ENCODE data around the gene CNTN5.

CNTN5 gene

DNA sequence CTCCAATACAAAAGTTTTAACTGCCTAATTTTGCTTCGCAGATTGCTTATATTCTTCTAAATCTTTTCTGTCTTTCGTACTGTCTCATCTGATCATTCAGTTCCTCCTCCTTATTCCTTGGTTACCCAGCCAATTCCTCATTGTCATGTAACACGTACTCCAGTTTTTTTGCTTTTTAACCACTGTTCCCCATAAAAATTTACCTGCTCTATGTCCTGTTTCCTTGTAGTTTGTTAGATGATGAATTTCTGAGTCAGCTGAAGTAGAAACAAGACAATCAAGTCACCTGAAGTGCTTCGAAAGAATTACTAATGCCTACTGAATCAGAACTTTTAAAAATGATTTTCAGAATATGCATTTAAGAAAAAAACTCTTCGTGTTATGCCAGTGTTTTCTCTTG lies 150.6 kb downstream of the CNTN5 start:
- no peak for DNase-seq

DNA sequence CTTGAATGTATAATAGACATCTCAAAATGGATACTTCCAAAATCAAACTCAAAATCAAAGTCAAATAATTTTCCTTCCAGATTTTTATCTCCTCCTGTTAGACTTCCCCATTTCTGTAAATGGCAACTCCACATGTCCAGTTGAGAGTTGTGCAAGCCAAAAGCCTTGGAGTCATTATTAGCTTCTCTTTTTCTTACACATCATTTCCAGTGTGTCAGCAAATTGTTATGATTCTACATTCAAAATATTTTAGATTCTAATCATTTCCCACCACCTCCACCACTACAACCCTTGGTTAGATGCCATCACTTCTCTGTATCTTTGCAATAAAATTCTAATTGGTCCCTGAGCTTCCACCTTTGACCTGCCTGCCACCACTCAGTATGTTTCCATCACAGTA lies 155.7 kb downstream of the CNTN5 start:
- DNase-seq = no peak

DNA sequence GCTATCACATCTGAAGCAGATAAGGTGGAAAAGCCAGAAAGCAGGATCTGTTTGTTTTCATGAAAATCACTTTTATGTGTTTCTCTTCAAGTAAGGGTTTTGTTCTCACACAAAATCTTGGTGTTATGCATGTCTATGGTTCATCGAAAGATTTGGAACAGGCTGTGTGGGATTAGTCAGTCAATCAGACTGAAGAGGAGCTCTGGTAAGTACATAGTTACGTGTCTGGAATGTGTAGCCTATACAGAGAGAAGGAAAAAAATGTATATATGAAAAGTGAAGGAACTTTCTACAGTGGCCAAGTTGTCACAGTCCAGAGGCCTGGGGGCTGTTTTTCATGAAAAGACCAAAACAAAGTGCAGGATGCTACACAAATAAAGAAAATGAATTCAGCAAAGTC lies 156.7 kb downstream of the CNTN5 start:
- no peak for DNase-seq

DNA sequence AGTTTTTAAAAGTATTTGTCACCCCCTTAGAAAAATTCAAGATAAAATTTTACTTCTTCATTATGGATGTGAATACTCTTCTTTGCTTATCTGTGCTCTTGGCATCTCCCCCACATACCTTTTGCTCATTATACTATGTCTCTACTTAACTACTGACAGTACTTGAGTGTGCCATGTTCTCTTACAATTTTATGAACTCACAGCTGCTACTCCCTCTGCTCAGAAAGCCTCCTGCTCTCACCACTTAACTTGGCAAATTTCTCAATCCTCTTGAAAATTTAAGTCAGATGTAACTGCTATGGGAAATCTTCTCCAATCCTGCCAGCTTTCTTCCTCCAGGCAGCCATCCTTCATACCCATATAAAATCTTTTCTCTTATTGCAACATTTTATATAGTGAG lies 163.4 kb downstream of the CNTN5 start:
- no peak for DNase-seq

DNA sequence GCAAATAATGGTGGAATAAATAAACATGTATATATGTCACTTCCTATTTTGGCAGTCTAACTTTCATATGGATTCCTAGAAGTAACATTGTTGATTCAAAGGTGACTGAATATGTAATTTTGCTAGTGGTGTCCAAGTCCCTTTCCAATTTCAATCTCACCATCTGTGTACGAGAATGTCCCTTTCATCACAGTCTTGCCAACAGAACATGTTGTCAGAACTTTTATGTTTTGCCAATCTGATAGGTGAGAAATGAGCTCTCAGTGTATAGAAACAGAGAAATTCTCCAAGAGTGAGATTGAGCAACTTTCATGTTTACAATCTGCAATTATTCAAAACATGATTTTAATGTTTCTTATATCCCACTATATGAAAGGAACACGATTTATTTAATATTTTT lies 167.5 kb downstream of the CNTN5 start:
- no peak for DNase-seq

DNA sequence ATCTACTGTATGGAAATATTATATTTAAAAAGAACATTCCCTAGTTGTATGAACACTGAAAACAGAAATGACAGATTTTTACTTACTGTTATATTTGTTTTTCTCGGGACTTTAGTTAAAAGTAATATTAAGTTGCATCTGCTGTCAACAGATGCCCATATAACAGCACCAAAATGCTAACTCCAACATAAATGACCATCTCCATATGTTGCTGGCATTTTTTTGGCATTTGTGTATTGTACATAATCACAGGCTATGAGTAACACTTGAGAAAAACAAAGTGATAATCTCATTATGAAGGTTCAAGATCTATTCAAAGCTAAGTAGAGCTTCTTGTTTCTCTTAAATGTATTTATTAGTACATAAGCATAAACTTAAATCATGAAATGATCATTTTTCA lies 172.0 kb downstream of the CNTN5 start:
- no peak for DNase-seq

DNA sequence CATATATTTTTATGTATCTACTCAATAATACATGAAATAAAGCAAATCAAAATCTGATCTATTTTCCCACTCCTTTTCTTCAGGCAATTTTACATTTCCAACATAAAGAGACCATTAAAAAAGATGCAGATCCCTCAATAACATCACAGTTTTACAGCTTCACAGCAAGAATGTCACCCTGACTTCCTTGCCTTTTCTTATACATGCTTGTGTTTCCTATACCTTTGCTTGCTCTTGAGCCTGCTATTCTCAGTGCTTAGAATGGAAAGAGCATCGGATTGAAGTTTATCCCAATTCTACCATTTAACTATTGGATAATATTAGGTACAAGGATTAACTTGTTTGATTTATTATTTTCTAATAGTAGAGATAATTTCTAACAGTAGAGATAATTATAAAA lies 176.7 kb downstream of the CNTN5 start:
- no peak for DNase-seq

DNA sequence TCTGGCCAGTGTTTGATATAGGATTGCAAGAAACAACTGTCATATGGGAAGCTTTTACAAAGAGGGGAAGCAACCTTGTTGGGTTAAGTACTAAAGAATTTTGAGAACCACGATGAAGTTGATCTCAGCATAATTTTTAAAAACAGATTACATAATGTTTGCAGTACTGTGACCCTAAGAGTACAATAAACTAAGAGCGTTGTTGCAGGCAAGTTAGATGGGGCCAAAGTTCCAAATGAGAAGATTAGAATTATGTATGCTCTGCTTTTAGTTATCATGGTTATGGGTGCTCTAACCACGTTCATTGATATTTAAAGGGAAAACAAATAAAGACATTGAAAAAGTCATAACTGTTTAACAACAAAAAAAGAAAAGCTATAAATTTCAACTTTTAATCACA lies 177.5 kb downstream of the CNTN5 start:
- DNase-seq = no peak

DNA sequence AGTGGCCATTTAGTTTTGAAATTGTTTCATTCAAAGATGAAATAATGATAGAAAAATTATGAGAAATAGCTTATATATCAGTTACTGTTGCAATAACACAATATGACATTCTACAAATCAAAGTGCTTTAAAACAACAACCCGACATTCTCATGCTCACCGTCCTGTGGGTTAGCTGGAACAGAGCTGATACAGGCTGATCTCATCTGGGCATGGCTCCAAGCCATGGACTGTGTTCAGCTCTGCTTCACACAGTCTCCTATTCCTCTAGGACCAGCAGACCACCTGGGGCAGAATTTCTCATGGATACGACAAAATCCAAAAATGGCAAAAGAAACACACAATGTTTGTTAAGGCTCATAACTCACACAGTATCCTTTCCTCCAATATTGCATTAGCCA lies 178.6 kb downstream of the CNTN5 start:
- no peak for DNase-seq

DNA sequence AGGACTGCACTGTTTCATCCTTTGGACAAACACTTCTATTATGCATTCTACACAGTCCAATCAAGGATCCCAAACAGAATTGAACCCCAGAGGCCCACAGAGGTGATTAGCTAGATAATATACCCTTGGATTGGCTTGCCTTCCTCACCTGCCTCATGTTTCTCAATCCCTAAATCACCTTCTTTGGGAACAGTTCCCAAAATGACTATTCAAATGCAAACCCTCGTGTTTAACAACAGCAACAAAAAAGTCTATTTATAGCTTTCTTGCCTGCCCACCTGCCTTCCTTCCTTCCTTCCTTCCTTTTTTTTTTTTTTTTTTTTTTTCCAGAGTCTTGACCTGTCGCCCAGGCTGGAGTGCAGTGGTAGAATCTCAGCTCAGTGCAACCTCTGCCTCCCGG lies 180.0 kb downstream of the CNTN5 start:
- no peak for DNase-seq

DNA sequence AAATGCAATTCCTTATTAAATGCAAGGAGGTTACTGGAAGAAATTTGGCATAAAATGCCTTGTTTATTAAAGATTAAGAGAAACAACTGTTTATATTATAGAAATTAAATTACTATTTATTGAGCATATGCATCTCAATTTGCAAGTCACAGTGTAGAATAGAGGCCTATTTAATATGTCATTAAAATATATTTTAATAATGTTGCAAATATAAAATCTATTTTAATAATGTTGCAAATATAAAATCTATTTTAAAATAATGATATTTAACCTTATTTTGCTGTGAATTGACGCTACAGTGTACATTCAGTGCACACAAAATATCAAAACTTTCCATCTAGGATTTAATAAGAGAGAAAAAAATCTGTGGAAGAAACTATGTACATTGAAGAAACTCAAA lies 188.1 kb downstream of the CNTN5 start:
- DNase-seq = no peak

DNA sequence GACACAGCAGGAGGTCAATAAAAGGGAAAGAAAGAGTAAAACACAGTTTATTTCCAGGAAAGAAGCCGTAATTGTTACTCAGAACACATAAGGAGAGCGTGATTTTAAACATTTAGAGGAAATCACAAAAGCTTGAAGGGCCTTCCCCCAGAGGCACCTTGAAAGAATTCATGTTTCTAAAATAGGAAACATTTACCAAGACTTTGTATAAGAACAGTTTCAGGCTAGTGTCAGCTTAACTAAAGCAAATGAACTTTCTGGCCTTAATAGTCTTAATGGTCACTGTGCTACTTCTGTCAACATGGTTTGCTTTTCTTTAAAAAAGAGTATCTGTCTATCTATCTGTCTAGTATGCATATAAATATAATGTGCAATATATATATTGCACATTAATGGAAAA lies 208.8 kb downstream of the CNTN5 start:
- DNase-seq = no peak

DNA sequence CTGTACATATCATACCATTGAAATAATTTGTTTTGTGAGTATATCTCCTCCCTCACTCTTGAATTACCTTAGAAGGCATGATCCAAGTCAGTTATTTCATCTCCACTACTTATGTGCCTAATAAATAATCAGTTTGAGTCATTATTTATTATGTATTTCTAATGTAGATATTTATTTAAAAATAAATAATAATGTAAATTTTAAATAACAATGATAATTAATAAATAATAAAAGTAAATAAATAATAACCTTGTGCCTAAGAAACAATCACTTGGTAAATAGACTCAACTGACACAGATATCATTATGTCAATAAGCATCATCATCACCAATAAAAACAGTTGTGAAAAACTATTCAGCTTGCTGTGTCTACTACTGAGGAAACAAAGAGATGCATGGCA lies 213.8 kb downstream of the CNTN5 start:
- DNase-seq = no peak

DNA sequence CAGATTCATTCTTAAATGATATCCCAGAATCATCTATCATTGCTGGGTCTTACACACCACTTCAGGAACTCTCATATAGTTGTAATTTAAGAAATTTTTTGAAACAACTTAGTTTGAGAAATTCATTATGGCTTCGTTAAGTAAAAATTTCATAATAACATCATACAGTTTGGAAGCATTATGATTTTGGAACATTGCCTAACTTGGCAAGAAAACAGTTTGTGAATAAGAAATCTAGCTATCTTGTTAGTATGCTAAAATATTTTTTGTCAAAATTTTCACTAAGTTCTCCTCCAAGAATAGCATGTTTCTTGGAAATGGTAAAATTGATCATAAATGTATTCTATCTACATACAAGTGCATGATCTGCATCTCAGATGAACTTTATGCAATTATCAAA lies 217.7 kb downstream of the CNTN5 start:
- DNase-seq = no peak

DNA sequence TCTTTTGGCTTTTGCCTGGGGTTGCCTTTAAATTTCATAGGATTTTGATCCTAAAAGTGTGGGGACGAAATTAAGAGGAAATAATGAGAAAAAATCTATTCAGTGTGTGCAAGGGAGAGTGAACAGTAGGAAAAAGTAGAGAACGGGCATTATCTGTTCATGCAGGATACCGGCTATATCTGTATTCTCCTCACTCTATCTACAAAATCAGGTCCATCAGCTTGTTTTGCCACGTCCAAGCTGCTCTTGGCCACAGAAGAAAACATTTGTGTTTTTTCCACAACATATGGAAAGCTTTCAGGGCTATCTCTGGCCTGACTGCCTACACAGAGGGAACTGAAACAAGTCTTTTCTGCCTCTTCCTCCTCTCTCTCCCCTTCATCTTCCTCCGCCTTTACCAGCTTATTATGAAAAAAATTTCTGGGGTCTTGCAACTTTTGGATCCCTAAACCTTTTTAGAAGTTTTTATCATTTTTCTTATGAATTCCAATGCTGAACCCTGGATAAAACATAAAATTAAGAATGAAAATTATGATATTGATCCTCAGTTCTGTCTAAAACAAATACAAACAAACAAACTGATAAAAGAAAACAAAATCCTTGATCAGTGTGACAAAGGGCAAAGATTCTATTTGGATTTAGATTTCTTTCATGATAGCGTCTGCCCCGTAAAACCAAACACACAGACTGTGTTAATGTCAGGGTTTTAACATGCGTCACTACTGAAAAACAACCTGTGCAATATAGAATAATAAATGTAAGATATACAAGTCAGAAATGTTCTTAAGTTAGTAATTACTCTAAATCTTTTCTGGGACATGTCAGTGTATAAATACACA lies 219.7 kb downstream of the CNTN5 start:
- no peak for DNase-seq

DNA sequence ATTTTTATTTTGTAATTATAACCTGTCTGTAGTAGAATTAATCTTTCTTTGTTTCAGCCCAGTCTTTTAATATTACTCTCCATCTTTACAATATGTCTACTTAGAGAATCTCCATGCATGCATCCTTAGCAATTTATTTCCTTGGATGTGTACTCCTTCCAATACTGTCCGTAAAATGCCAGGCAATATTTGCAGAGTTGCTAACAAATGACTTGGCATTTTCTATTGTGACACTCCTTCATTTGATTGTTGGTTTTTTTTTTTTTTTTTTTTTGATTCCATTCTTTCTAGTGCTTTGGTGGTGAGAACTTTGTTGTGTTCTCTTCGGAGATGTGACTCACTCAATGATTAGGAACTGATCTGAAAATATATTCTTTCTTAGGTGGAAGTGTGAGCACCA lies 220.3 kb downstream of the CNTN5 start:
- DNase-seq = no peak

DNA sequence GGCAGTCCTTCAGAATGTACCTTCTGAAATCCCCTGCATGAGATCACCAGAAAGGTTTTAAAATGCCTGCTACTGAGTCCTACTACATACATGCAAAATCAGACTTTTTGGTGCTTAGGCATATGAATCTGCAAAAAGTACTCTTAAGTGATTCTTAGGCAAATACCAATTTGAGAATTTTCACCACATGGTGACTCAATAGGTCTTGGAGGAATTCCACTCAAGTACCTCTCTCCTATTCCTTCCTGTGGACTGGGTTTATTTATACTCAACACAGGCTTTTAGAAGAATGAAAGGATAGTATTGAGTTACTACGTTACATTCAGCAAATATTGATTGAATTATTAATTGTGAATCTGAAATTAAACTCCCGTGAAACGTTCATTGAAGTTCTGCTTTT lies 223.9 kb downstream of the CNTN5 start:
- no peak for DNase-seq

DNA sequence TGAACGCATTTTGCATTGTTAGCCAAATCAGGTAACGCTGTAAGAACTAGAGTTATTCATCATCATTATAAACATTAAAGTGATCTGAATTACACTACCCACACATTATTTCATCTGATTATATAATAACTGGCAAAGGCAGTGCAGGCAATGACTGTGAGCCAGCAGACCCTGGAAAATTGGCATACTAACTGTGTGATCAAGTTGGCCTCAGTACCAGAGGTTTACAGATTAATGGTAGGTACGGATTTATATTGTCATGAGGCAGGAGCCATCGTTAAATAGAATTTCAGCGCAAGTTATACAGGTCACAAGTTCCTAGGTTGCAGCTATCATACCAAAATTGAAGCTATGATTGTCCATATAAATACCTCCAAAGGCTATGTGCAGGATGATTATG lies 225.4 kb downstream of the CNTN5 start:
- no peak for DNase-seq

DNA sequence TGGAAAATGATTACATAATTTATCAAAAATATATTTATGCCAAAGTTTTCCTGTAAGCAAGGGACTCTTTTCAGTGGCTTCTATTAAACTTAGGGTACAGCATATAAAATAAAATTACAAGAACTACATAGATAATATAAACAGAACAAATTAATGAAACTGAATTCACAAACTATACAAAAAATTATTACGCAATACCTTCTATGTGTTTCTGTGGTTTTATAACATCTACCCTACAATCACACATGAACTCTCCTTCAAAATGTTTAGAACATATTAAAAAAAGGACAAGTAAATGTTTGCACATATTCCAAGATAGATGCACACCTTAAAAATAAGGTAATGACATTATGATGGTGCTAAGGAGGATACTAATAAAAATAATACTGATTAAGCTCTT lies 235.9 kb downstream of the CNTN5 start:
- no peak for DNase-seq

DNA sequence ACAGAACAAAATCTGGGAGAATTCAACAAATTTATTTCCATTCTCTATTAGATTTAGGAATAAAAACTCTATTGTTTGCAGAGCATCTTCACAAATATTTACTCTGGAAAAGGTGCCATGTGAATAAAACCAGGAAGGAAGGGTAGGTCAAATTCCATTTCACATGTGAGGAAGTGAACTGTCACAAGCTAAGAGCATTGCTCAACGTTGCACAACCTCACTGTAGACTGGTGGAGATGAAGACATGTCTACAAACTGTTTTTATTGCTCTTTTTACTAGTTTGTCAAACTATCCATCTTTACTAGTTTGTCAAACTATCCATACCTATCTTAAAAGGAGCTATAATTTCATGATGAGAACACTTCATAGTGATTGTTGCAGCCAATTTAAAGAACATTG lies 236.4 kb downstream of the CNTN5 start:
- DNase-seq = no peak

DNA sequence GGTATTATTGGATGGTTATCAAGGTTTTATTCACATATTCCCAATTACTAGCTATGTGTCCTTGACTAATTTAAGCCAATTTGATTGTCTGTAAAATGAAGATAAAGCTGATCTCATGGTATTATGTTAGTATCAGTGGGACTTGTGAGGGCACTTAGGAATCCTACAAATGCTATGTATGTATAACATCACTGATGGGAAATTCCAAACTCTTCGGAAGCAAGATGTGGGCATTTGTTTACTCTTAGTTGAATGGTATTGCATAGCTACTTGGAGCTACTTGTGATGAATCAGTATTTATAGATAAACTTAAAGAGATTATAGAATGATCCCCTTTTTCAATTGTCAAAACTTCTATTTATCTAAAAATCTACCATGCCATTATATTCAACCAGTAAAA lies 239.9 kb downstream of the CNTN5 start:
- no peak for DNase-seq

DNA sequence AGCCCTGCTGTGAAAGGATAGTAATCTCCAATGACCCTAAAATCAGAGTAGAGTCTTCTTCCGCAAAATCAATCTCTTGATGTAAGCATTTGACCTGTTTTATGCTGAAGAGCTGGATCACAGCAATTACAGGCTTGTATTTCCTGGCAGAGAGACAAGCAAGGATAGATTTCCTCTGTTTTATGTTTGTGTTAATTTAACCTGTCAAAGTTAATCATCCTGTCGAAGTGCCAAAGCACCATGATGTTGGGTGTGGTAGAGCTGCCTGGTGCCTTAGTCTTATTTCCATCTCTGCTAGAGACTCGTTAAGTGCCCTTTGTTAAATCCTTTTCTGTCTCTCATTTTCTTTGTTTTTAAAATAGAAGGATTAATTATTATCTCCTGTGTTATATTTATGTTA lies 248.1 kb downstream of the CNTN5 start:
- DNase-seq = no peak

DNA sequence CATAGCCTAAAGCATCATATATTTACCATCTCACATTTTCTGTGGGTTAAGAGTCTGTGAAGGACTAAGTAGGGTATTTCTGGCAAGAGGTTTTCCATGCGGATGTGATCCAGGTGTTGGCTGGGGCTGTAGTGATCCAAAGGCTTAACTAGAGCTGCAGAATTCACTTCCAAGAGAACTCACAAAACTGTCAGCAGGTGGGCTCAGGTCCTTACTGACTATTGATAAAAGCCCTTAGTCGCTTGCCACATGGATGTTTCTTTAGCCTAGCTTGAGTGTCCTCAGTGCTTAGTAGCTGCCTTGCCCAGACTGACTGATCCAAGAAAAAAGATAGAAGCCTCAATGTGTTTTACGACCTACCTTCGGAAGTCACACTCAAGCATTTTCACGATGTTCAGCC lies 250.8 kb downstream of the CNTN5 start:
- DNase-seq = no peak

DNA sequence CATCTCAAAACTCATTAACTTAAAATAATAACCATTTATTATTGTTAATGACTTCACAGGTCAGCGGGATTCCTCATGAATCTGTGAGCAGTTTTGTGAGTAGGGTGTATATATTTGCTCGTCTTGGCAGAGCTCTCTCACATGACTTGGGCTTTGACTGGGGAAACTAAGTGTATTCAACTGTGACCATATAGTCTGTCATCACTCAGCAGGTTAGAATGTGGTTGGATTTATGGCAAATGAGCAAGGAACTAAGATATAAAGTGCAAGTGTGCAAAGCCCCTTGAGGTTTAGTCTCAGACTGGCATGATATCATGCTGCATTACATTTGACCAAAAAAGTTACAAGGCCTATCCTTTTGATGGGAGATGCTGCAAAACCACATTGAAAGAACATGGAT lies 254.8 kb downstream of the CNTN5 start:
- no peak for DNase-seq

DNA sequence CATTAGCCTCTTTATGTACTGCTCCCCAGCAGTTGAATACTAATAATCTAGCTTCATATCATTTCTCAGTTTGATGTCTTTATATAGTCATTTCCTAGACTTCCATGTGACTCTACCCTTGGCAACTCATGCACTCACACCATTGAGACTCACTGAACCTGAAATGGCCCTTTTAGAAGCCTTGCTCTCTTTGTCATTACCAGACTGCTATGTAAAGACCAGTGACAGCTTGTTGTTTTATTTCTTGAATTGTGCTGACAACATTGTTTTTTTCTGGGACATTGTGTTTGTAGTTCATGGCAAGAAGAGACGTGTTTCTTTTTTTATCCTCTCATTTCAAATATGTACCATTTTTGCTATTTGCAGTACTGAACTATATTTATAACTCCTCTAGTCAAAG lies 256.5 kb downstream of the CNTN5 start:
- DNase-seq = no peak

DNA sequence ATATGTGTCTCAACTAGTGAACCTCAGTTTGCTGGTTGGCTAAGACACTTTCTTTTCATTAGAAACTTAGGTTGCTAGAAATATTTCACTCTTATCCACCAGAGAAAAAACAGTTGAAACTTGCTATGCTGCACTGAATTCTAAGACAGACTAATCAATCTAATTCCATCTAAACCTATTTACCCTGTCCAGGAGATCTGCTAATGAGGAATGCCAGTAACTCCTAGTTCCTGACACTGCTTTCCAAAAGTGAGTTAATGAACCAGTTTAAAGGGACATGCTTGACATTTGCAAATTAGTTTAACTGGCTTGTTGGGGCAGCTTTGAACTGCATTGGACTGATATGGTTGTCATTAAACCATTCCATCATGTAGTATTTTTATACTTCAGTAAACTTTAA lies 258.5 kb downstream of the CNTN5 start:
- no peak for DNase-seq

All from femur (tissue), 1 donor.